SHP77 (cell line): ENCODE measurements around the gene GOSR2.

Experiments
- DNase-seq, 2 experiments: peaks; one replicate each; lab custom pipeline; 2025; lab: John Stamatoyannopoulos, UW

Gene GOSR2

DNA sequence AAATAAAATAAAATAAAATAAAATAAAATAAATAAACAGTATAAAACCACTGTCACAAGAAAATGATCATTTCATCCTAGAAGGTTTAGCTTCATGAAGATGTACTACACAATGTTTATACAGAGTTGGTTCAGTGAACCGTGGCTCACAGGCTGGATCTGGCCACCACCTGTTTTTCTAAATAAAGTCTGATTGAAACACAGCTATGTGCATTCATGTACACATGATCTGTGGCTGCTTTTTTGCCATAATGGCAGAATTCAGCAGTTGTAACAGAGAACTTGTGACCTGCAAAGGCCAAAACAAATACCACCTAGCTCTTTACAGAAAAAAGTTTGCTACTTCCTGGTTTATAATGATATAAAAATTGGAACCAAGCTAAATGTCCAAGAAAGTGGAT lies 68.7 kb downstream of the GOSR2 start:
- DNase-seq: no peak
